ENCODE measurements around the gene MAGI1.

MAGI1 gene

DNA sequence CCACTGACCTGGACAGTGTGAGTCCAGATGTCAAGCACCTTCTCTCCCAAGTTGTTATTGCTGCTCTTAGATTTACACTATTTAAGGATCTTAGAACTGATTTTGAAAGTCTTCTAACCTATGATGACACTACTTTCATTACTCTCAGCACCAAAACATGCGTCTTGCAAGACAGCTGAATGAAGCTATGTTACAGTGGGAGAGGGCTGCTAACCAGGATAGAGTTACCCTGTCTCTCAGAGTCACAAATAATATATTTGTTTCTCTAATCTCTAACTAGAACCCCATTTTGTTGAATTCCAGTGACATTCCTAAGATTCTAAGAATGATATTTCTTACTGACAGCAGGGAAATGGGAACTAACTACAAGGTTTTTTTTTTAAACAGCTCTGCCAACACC, 455.5 kb downstream of the MAGI1 start:
- TF ChIP-seq OSR1 (CRISPR knock-in tag; IDR thresholded peaks at IDR 0.05): no peak
- TF ChIP-seq ARNTL (CRISPR knock-in tag; IDR thresholded peaks at IDR 0.05; ENCODE audit: borderline replicate concordance, low read depth): no peak
- TF ChIP-seq ZC3H10 (CRISPR knock-in tag; IDR thresholded peaks at IDR 0.05): no peak
- TF ChIP-seq ZNF8 (CRISPR knock-in tag; IDR thresholded peaks at IDR 0.05): no peak
- TF ChIP-seq RARB (CRISPR knock-in tag; IDR thresholded peaks at IDR 0.05): no peak
- no peak for TF ChIP-seq CSDC2 (CRISPR knock-in tag; IDR thresholded peaks at IDR 0.05)
- TF ChIP-seq BACH2 (CRISPR knock-in tag; IDR thresholded peaks at IDR 0.05; ENCODE audit: borderline replicate concordance): no peak
- no peak for TF ChIP-seq POU6F1 (CRISPR knock-in tag; IDR thresholded peaks at IDR 0.05; ENCODE audit: borderline replicate concordance, low read depth)
- TF ChIP-seq PATZ1 (CRISPR knock-in tag; IDR thresholded peaks at IDR 0.05; ENCODE audit: borderline replicate concordance): no peak
- ATAC-seq: peak; percentile 43; the same call in 2 of the 3 replicates

- TF ChIP-seq ZNF70 (CRISPR knock-in tag; IDR thresholded peaks at IDR 0.05) (no peak), BACH2 (CRISPR knock-in tag; IDR thresholded peaks at IDR 0.05; ENCODE audit: borderline replicate concordance) (no peak), TCF4 (CRISPR knock-in tag; IDR thresholded peaks at IDR 0.05; ENCODE audit: borderline replicate concordance) (no peak), PATZ1 (CRISPR knock-in tag; IDR thresholded peaks at IDR 0.05; ENCODE audit: borderline replicate concordance) (no peak), ZFP30 (CRISPR knock-in tag; IDR thresholded peaks at IDR 0.05) (no peak), ZC3H10 (CRISPR knock-in tag; IDR thresholded peaks at IDR 0.05) (no peak), ARNTL (CRISPR knock-in tag; IDR thresholded peaks at IDR 0.05; ENCODE audit: borderline replicate concordance, low read depth) (no peak), OSR1 (CRISPR knock-in tag; IDR thresholded peaks at IDR 0.05) (no peak), ZNF8 (CRISPR knock-in tag; IDR thresholded peaks at IDR 0.05) (no peak), ZFP3 (CRISPR knock-in tag; IDR thresholded peaks at IDR 0.05) (no peak), RARB (CRISPR knock-in tag; IDR thresholded peaks at IDR 0.05) (no peak), POU6F1 (CRISPR knock-in tag; IDR thresholded peaks at IDR 0.05; ENCODE audit: borderline replicate concordance, low read depth) (no peak), TOX (CRISPR knock-in tag; IDR thresholded peaks at IDR 0.05; ENCODE audit: borderline replicate concordance) (no peak)
- TF ChIP-seq, protein P1, sequence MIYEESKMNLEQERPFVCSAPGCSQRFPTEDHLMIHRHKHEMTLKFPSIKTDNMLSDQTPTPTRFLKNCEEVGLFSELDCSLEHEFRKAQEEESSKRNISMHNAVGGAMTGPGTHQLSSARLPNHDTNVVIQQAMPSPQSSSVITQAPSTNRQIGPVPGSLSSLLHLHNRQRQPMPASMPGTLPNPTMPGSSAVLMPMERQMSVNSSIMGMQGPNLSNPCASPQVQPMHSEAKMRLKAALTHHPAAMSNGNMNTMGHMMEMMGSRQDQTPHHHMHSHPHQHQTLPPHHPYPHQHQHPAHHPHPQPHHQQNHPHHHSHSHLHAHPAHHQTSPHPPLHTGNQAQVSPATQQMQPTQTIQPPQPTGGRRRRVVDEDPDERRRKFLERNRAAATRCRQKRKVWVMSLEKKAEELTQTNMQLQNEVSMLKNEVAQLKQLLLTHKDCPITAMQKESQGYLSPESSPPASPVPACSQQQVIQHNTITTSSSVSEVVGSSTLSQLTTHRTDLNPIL (CRISPR knock-in tag; IDR thresholded peaks at IDR 0.05; ENCODE audit: low read depth): no peak
Measured at GRCh38 chr3:65582012-65582717, 456.6 kb downstream of the MAGI1 start.

DNA sequence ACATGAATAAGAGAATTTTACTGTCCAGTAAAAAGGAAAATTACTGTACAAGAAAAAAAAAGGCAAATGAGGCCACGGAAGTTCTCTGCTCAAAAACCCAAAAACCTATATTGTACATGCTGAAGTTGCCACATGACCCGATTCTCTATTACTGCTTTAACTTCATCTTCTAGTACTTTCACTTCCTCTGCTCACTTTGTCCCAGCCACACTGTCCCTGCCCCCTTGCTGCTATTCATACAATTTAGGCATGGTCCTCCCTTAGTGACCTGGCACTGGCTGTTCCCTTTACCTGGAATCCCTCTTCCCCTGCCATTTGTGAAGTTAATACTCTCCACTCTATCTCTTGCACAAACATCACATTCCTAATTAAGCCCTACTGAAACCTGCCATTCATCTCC, 457.4 kb downstream of the MAGI1 start:
- TF ChIP-seq PPARA (CRISPR knock-in tag; IDR thresholded peaks at IDR 0.05; ENCODE audit: borderline replicate concordance) (no peak), PATZ1 (CRISPR knock-in tag; IDR thresholded peaks at IDR 0.05; ENCODE audit: borderline replicate concordance) (no peak), TOX (CRISPR knock-in tag; IDR thresholded peaks at IDR 0.05; ENCODE audit: borderline replicate concordance) (no peak), ISL1 (CRISPR knock-in tag; IDR thresholded peaks at IDR 0.05) (no peak), RARB (CRISPR knock-in tag; IDR thresholded peaks at IDR 0.05) (no peak), ZFP30 (CRISPR knock-in tag; IDR thresholded peaks at IDR 0.05) (no peak), CSDC2 (CRISPR knock-in tag; IDR thresholded peaks at IDR 0.05) (no peak), ZC3H10 (CRISPR knock-in tag; IDR thresholded peaks at IDR 0.05) (no peak), ZNF565 (CRISPR knock-in tag; conservative IDR thresholded peaks at IDR 0.05; ENCODE audit: low read depth) (no peak), GLIS3 (CRISPR knock-in tag; IDR thresholded peaks at IDR 0.05) (no peak), ZFP3 (CRISPR knock-in tag; IDR thresholded peaks at IDR 0.05) (no peak)
- TF ChIP-seq, protein P2, sequence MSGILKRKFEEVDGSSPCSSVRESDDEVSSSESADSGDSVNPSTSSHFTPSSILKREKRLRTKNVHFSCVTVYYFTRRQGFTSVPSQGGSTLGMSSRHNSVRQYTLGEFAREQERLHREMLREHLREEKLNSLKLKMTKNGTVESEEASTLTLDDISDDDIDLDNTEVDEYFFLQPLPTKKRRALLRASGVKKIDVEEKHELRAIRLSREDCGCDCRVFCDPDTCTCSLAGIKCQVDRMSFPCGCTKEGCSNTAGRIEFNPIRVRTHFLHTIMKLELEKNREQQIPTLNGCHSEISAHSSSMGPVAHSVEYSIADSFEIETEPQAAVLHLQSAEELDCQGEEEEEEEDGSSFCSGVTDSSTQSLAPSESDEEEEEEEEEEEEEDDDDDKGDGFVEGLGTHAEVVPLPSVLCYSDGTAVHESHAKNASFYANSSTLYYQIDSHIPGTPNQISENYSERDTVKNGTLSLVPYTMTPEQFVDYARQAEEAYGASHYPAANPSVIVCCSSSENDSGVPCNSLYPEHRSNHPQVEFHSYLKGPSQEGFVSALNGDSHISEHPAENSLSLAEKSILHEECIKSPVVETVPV (CRISPR knock-in tag; IDR thresholded peaks at IDR 0.05): no peak
- no peak for ATAC-seq

More at GRCh38 chr3:65582012-65582717, 456.6 kb downstream of the MAGI1 start:
- ATAC-seq: no peak
